ENCODE data around the gene HNRNPF.

Gene HNRNPF

DNA sequence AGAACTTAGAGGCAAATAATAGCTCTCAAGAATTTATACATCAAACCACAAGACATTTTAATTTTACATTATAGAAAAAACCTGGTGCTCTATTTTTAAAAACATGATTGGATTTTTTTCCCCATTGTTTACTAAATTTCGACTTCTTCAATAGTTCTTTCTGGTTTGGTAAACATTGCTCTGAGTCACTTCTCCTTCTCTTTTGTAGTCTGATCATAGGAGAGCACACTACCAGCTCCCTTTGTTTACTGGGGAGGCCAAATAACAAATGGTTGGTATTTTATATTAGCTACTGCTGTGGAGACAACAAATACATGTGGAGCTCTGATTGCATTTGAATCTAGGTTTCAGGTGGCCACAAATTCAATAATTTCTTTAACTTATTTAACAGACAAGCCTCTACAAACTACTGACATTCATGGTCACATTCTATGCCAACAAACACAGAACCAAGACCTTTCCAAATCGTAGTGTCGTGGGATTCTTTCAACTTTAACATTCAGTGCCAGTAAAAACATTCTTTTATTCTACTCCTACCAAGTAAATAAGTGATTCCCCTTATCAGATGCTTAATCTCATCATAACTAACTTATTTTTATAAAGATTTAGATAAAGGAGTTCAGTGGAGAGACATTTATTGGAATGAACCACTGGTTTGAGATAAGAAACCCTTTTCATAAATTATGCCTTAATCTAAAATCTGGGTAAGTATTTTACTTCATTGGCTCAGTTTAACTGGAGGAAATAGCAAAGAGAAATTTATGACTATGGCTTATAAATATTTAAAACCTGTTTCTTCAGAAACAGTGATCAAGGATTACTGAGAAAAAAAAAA lies 55.3 kb downstream of the HNRNPF start:
- TF ChIP-seq, protein P1, sequence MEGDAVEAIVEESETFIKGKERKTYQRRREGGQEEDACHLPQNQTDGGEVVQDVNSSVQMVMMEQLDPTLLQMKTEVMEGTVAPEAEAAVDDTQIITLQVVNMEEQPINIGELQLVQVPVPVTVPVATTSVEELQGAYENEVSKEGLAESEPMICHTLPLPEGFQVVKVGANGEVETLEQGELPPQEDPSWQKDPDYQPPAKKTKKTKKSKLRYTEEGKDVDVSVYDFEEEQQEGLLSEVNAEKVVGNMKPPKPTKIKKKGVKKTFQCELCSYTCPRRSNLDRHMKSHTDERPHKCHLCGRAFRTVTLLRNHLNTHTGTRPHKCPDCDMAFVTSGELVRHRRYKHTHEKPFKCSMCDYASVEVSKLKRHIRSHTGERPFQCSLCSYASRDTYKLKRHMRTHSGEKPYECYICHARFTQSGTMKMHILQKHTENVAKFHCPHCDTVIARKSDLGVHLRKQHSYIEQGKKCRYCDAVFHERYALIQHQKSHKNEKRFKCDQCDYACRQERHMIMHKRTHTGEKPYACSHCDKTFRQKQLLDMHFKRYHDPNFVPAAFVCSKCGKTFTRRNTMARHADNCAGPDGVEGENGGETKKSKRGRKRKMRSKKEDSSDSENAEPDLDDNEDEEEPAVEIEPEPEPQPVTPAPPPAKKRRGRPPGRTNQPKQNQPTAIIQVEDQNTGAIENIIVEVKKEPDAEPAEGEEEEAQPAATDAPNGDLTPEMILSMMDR (IDR thresholded peaks at IDR 0.05; ENCODE audit: low read depth, low read length): no peak
- H3K4me3 ChIP-seq (replicated peaks in 1 of 2; ENCODE audit: low read depth in 2 of 2, low read length in 2 of 2): no peak overlapping the region
- peak in 1 of 2 donors; percentile 18 for DNase-seq (ENCODE audit: low read depth in 2 of 2)

DNA sequence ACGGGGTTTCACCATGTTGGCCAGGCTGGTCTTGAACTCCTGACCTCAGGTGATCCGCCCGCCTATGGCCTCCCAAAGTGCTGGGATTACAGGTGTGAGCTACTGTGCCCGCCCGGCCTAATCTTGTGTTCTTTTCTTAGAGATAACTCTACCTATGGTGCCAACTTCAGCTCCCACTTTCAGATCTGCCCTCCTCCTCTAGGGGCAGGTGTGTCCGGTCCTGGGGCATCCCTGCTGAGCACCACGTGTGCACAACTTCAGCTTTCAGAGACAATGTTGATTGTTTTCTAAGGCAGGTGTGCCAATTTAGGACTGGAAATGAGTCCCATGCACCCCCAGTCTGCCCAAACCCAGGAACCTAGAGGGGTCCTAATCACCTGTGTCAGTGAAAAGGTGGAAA lies 56.0 kb downstream of the HNRNPF start:
- H3K4me3 ChIP-seq (replicated peaks in 1 of 2; ENCODE audit: low read depth in 2 of 2, low read length in 2 of 2): no peak overlapping the region
- TF ChIP-seq, protein P1 (IDR thresholded peaks at IDR 0.05; ENCODE audit: low read depth, low read length): no peak
- no peak for DNase-seq (ENCODE audit: low read depth in 2 of 2)

DNA sequence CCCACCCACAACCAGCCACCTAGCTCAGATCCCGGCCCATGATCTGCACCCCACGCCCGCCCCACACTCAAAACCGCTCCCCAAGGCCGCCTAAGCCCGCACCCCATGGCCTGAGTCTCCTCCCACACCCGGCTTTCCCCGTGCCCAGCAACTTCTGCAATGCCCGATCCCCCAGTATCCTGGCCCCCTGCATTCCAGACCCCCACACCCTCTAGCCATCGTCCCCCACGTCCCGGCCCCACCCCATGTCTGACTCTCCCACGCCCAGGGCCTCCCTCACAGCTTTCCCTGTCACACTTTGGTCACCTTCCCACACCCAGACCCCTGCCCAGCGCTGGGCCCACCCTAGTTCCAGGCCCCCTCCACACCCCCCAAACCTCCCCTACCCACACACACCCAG lies 57.7 kb downstream of the HNRNPF start:
- TF ChIP-seq, protein P1 (IDR thresholded peaks at IDR 0.05; ENCODE audit: low read depth, low read length): no peak
- no peak overlapping the region for H3K4me3 ChIP-seq (replicated peaks in 1 of 2; ENCODE audit: low read depth in 2 of 2, low read length in 2 of 2)
- DNase-seq (ENCODE audit: low read depth in 2 of 2): no peak

DNA sequence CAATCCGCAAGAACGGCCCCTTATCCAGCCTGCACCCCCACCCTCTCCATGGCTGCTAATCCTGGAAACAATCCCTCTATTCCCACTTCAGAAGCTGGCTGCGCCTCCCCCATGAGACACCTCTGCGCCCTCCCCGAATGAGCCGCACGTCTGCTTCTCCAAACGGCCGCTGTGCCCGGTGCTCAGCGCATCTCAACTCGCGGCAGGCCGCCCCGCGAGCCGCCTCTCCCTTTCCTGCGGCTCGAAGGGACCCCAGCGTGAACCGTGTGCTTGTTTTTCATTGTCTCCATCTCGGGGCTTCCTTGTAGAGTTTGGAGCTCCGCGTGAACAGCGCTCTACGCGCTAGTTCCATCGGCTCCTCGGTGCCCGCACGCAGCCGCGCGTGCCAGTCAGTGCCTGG lies 58.3 kb downstream of the HNRNPF start:
- TF ChIP-seq, protein P1 (IDR thresholded peaks at IDR 0.05; ENCODE audit: low read depth, low read length): no peak
- DNase-seq (ENCODE audit: low read depth in 2 of 2): no peak

DNA sequence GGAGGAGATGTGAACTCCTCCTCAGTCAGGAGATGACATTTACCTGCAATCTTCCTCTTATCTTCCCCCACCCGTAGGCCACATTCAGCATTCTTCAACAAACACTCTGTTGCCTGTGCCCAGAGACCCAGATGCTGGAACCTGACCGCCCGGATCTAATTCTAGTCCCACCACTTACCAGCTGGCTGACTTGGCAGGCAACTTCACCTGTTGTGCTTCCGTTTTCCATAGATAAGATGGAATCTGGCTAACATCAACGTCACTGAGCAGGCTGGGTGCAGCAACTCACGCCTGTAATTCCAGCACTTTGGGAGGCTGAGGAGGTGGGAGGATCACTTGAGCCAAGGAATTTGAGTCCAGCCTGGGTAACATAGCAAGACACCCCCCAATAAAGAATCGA lies 58.8 kb downstream of the HNRNPF start:
- DNase-seq (ENCODE audit: low read depth in 2 of 2): peak in 1 of 2 donors; percentile 10
- TF ChIP-seq, protein P1 (IDR thresholded peaks at IDR 0.05; ENCODE audit: low read depth, low read length): no peak
- no peak overlapping the region for H3K4me3 ChIP-seq (replicated peaks in 1 of 2; ENCODE audit: low read depth in 2 of 2, low read length in 2 of 2)

More for the DNA sequence above, 58.3 kb downstream of the HNRNPF start:
- no peak overlapping the region for H3K4me3 ChIP-seq (replicated peaks in 1 of 2; ENCODE audit: low read depth in 2 of 2, low read length in 2 of 2)

DNA sequence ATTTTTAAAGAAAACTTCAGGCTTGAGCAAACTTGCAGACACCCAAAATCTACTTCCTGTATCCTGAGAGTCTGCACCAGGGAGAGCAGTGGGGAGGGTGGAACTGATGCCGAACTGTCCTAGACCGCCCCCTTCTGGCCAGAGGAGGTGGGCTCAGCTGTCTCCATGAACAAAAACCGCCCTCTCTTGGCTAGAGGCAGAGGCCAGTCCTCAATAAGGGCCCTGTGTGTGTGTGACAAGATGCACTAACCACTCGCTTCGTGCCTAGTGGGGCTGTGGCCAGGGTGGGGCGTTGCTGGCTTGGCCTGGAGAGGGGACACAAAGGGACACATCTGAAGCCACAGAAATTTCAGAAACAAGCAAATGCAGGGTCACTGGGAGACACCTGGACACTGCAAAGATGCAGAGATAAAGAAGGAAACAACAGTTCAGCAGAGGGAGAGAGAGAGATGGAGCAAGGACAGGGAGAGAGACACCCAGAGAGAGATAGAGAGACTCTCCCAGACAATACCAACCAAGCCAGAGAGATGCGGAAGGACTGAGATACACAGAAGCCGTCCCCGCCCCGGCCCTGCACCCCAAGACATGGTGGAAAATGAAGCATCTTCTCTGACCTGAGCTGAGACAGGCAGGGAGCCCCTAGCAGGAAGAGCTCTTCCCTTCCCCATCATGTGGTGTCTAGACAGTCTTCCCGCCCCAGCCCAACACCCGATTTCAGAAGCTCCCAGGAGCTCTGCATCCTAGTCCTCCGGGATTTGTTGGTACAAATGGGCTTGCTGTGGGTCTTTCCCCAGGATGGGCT lies 60.3 kb downstream of the HNRNPF start:
- TF ChIP-seq, protein P1 (IDR thresholded peaks at IDR 0.05; ENCODE audit: low read depth, low read length): peak; percentile 99
- H3K4me3 ChIP-seq (replicated peaks in 1 of 2; ENCODE audit: low read depth in 2 of 2, low read length in 2 of 2): no peak overlapping the region
- peak; percentile 81 to 87 for DNase-seq (ENCODE audit: low read depth in 2 of 2)

Data from cardiac fibroblast (primary cell).